Tibial nerve (tissue), 3 donors: Measurements from ENCODE around the gene RNF183.

ENCODE experiments used
- CTCF ChIP-seq, 5 experiments: fragments of 200-600 bp in 3 of 5; fragments of 450-650 bp in 2 of 5; sonication (generic) in 3 of 5; IDR thresholded peaks; one replicate each; pipeline ENCODE4 v1.5.1; 2016 to 2019; ENCODE audit warnings: antibody characterized with exemption in 5 of 5, mild to moderate bottlenecking in 3 of 5, moderate library complexity in 2 of 5
- POLR2A ChIP-seq, 2 donors: fragments of 450-650 bp; IDR thresholded peaks; one replicate each; pipeline ENCODE4 v1.6.1; 2017; ENCODE audit warnings: antibody characterized with exemption in 2 of 2, mild to moderate bottlenecking in 2 of 2, moderate library complexity in 2 of 2

- TF ChIP-seq CTCF (IDR thresholded peaks at IDR 0.05) (no peak), POLR2A (IDR thresholded peaks at IDR 0.05) (no peak)
These were observed 3.4 kb upstream of the RNF183 start for GRCh38 chr9:113306566-113306965.
